HG03064 (cell line): ENCODE data around the gene STKLD1.
"Not testable (repeated sequence)": the region's sequence is repeated elsewhere in the genome, so short reads cannot be mapped to it uniquely, and the experiment has no call there.

Source experiments
- ATAC-seq: cut with Tn5 transposase; IDR thresholded peaks from one replicate; pipeline ENCODE4 v1.9.1; 2021; ENCODE audit warnings: low read depth; ENCODE audit not compliant: unreplicated experiment

The STKLD1 gene

DNA sequence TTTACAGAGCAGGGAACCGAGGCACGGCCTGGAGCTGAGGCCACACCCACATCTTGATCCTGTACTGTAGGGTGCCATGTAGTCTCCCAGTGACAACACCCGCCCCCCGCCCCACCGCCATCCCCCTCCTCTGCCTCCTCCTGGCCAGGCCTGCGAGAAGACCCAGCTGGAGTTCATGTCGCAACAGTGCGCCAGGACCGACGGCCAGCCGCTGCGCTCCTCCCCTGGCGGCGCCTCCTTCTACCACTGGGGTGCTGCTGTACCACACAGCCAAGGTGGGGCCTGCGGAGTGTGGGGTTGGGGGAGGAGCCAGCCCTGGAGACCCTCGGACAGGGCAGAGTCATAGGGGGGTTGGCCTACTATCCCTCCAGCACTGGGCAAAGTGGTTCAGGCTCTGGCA, 60.5 kb downstream of the STKLD1 start:
- ATAC-seq = no peak

DNA sequence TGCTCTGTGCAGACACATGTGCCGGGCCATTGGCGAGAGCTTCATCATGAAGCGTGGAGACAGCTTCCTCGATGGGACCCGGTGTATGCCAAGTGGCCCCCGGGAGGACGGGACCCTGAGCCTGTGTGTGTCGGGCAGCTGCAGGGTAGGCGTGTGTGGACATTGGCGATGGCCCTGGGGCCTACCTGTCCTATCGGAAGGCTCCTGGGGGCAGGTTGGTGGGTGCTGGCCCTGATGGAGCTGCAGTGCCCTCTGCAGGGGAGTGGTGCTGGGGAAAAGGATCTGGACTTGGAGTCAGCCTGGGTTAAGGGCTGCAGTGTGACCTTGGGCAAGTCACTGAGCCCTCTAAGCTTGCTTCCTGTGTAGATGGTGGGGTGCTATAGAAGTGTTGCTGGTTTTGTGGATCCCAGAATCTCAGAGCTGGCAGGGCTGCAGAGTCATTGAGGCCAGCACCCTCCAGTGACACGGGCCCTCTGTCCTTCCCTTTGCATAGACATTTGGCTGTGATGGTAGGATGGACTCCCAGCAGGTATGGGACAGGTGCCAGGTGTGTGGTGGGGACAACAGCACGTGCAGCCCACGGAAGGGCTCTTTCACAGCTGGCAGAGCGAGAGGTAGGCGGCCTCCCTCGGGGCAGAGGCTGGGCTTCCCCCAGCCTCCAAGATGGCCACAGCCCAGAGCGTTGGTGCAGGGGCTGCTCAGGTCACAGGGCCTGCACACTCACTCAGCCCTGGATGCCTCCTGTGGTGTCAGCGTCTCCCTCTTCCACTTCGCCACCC, 61.8 kb downstream of the STKLD1 start:
- no peak for ATAC-seq

DNA sequence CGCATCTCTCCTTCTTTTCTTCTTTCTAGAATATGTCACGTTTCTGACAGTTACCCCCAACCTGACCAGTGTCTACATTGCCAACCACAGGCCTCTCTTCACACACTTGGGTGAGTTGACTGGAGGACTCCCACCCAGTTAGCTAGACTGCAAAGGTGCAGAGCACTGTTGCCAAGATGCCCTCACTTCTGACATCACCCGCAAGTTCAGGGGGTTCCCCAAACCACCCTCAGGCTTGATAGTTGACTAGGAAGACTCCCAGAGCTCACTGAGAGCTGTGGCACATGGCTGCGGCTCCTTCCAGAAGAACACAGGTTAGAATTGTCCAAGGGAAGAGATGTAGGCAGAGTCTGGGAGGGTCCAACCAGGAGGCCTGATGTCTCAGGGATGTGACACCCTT, 63.2 kb downstream of the STKLD1 start:
- ATAC-seq = no peak

DNA sequence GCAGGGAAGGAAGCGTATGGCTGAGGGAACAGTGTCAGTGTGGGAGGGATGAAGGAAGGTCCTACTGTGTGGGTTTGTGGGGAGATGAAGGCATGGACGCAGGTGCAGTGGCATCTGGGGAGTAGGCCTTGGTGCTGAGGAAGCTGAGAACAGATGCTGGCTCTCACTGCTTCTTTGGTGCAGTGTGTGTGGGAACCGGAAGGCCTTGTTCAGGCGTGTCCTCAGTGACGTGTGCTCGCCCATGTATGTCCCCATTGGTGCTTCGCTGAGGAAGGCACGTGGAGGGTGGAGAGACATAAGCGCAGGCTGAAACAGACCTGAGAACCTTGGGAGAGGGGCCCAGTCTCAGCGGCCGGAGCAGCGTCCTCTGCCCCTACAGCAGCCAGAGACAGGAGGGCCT, 64.7 kb downstream of the STKLD1 start:
- ATAC-seq = no peak

DNA sequence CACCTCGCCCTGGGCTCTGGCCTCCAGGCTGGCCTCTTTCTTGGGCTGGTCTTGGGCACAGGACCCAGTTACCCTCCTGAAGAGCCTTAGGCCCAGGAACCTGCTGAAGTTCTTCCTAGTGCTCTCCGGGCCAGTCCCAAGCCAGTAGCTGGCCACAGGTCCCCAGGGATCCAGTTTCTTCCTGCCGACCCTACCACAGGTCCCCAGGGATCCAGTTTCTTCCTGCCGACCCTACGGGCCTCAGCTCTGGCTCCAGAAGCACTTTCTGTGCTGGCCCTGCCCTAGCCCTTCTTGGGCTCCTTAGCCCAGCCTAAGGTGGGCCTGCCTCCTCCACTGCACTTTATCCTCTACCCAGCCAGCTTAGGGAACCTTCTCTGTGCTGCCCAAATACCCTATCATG, 65.4 kb downstream of the STKLD1 start:
- no peak for ATAC-seq

DNA sequence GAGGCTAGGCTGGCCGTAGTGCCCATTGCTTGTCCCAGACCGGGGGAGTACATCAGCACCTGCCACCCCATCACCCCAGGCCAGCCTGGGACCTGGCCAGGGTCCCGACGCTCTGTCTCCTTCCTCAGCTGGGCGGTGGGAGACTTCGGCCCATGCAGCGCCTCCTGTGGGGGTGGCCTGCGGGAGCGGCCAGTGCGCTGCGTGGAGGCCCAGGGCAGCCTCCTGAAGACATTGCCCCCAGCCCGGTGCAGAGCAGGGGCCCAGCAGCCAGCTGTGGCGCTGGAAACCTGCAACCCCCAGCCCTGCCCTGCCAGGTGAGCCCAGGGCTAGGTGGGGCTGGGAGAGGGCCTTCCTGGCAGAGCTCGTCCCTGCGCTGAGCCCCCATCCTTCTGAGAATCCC, 67.1 kb downstream of the STKLD1 start:
- no peak for ATAC-seq

DNA sequence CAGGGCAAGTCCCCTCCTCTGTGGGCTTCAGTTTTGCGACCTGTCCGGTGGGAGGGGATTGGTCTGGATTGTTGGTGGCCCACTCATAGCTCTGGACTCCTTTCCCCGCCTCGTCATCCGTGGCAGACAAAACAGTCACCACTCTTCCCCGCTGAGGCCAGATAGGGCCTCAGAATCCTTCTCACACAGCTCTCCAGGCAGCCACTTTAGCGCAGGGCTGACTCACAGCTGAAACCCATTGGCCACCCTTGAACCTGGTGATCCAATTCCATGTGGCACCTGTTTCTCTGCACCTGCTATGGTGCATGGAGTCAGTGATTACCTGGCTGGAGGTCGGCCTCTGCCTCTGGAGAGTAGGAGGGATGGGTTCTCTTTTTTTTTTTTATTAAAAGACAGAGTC, 67.8 kb downstream of the STKLD1 start:
- ATAC-seq = no peak

DNA sequence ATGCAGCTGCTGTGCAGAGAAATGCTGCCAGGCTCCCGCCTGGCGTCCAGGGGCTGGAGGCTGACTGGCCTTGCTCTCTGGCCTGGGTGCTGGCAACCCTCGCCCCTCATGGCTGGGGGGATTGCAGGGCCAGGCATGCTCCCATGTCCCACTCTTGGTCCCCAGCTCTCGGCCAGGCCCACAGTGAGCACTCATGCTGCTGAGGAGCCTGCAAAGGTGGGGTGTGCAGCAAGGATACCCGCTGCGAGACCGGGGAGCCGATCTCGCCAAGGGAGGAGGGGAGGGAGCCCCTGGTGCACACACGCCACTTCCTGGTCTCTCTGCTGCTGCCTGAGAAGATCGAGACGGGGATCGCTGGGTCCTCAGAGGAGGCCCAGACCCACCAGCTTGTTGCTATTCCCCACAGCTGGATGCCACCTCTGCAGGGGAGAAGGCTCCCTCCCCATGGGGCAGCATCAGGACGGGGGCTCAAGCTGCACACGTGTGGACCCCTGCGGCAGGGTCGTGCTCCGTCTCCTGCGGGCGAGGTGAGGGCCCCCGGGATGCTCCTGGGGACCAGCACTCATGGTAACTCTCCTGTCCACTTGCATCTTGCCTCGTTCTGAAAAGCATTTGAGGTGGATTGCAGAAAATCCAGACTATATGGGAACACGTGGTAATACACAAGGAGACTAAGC, 69.3 kb downstream of the STKLD1 start:
- ATAC-seq = no peak

DNA sequence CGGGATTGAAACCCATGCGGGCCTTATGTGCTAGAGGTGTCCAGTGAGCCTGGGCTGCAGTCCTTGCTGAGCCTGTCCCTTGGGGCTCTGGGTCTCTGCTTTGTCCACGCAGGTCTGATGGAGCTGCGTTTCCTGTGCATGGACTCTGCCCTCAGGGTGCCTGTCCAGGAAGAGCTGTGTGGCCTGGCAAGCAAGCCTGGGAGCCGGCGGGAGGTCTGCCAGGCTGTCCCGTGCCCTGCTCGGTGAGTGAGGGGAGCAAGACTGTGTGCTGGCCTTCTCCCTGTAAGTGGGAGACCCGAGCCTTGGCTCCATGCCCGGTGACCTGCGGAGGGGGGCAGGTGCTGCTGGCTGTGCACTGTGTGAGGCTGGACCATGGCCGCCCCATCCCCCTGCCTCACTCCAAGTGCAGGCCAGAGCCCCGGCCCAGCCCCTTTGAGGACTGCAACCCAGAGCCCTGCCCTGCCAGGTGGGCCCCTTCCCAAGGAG, 72.4 kb downstream of the STKLD1 start:
- no peak for ATAC-seq

DNA sequence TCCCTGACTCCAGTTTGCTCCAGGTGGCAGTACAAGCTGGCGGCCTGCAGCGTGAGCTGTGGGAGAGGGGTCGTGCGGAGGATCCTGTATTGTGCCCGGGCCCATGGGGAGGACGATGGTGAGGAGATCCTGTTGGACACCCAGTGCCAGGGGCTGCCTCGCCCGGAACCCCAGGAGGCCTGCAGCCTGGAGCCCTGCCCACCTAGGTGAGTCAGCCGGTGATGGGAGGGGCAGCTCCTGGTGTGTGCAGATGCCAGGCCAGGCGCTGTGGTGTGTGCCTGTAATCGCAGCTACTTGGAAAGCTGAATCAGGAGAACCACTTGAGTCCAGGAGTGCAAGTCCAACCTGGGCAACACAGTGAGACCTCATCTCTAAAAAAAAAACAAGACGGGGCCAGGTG, 73.6 kb downstream of the STKLD1 start:
- ATAC-seq = no peak

DNA sequence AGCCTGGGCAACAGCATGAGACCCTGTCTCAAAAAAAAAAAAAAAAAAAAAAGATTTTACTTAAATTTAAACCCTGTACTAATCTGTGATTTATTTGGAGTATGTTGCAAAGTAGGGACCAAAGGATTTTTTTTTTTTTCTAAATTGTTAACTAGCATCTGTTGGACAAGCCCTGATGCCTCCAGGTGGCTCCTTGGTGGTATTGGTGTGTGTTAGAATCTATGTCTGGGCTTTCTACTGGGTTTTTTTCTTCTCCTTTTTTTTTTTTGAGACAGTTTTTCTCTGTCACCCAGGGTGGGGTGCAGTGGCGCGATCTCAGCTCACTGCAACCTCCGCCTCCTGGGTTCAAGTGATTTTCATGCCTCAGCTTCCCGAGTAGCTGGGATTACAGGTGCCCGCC, 75.7 kb downstream of the STKLD1 start:
- ATAC-seq = not testable (repeated sequence)

DNA sequence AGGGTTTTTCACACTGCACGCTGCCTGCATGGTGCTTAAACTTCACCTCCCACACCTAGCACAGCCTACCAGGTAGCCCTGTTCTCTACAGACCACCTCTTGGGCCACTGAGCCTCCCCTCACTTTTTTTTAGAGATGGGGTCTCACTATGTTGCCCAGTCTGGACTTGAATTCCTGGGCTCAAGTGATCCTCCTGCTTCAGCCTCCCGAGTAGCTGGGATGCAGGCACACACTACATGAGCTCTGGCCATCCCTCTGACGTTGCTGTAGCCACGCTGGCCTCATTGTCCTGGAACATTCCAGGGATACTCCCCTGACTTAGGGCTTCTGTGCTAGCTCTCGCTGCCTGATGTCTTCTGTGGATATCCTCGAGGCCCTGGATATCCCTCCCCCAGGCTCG, 76.4 kb downstream of the STKLD1 start:
- ATAC-seq = no peak

DNA sequence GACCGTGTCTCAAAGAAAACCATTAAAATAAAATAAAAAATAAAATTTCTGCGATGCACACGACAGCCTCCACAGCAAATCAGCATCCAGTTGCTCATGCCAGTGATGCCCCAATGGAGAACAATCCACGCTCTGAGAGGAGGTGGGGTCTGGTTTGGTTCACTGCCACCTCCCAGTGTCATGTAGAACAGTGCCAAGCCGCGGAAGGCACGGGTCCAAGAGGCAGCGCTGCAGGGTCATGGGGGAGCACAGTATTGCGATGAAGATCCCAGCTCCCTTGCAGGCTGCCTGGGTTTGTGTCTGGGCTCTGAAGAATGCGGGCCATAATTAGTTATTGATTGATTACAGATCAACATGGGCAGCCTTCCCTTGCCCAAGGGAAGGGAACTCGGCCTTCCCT, 77.5 kb downstream of the STKLD1 start:
- no peak for ATAC-seq

DNA sequence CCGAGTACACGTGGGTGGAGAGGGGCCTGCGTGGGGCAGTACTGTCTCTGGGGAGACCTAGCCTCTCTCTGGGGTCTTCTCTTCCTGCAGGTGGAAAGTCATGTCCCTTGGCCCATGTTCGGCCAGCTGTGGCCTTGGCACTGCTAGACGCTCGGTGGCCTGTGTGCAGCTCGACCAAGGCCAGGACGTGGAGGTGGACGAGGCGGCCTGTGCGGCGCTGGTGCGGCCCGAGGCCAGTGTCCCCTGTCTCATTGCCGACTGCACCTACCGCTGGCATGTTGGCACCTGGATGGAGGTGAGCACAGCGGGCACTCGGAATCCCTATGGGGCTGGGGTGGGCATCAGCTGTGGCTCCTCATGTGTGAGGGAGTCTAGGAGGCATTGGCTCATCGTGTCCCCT, 78.2 kb downstream of the STKLD1 start:
- ATAC-seq = no peak

DNA sequence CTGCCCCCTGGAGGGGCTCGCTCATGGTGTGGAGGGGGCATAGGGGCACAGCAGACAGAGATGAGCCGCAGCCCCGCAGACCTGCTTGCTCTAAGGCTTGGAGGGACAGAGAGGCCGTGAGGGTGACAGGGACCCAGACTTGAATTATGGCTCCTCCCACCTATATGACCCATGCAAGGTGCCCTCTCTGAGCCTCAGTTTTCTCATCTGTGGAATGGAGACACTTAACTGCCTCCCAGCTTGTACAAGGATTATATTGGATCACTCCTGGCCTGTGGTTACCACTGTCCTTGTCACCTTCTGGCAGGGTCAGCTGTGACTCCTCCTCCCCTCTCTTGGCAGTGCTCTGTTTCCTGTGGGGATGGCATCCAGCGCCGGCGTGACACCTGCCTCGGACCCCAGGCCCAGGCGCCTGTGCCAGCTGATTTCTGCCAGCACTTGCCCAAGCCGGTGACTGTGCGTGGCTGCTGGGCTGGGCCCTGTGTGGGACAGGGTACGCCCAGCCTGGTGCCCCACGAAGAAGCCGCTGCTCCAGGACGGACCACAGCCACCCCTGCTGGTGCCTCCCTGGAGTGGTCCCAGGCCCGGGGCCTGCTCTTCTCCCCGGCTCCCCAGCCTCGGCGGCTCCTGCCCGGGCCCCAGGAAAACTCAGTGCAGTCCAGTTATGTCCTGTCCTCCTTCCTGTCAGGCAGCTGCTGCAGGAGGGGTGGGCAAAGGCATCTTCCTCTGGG, 78.9 kb downstream of the STKLD1 start:
- ATAC-seq = no peak
